NK-92 treated with Interleukin-12 subunit alpha and Interleukin-12 subunit beta, amount 100 ng/mL, for 24 hours (cell line): ENCODE results near the gene CCDC144A.
"Not testable (repeated sequence)": the region's sequence is repeated elsewhere in the genome, so short reads cannot be mapped to it uniquely, and the experiment has no call there.

Source experiments
- DNase-seq: peaks from one replicate; lab custom pipeline; 2025; lab: John Stamatoyannopoulos, UW

The CCDC144A gene

GRCh38 chr17:16818821-16819683, 129.0 kb downstream of the CCDC144A start:
- no peak for DNase-seq

GRCh38 chr17:16820161-16820877, 130.3 kb downstream of the CCDC144A start:
- DNase-seq = no peak

- DNase-seq = no peak
Measured at GRCh38 chr17:16820979-16821543, 131.0 kb downstream of the CCDC144A start.

- not testable (repeated sequence) for DNase-seq
Measured at GRCh38 chr17:16822133-16822532, 132.1 kb downstream of the CCDC144A start.

- DNase-seq = not testable (repeated sequence)
Measured at GRCh38 chr17:16823768-16824406, 133.8 kb downstream of the CCDC144A start.
